GM12801 (cell line): ENCODE results near the gene MKNK2.

ENCODE experiments used
- TF ChIP-seq, protein P1 (sequence below): IDR thresholded peaks from one replicate; pipeline ENCODE4 v1.5.1; 2011; ENCODE audit warnings: control low read depth; ENCODE audit not compliant: insufficient read length; ENCODE audit errors: extremely low read depth

The MKNK2 gene

DNA sequence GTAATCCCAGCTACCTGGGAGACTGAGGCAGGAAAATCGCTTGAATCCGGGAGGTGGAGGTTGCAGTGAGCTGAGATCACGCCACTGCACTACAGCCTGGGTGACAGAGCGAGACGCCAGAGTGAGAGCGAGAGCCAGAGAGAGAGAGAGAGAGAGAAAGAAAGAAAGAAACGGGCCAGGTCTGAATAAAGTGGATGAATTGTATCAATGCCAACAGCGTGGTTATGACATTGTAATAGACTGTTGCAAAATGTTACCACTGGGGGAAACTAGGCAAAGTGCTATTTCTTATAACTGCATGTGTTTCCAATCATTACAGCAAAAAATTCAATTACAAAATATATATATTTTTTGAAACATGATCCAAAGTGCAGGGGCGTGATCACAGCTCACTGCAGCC is 23.7 kb downstream of the MKNK2 start:
- TF ChIP-seq, protein P1, sequence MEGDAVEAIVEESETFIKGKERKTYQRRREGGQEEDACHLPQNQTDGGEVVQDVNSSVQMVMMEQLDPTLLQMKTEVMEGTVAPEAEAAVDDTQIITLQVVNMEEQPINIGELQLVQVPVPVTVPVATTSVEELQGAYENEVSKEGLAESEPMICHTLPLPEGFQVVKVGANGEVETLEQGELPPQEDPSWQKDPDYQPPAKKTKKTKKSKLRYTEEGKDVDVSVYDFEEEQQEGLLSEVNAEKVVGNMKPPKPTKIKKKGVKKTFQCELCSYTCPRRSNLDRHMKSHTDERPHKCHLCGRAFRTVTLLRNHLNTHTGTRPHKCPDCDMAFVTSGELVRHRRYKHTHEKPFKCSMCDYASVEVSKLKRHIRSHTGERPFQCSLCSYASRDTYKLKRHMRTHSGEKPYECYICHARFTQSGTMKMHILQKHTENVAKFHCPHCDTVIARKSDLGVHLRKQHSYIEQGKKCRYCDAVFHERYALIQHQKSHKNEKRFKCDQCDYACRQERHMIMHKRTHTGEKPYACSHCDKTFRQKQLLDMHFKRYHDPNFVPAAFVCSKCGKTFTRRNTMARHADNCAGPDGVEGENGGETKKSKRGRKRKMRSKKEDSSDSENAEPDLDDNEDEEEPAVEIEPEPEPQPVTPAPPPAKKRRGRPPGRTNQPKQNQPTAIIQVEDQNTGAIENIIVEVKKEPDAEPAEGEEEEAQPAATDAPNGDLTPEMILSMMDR = no peak

- TF ChIP-seq, protein P1 = no peak
Measured at GRCh38 chr19:2026770-2027169, 24.3 kb downstream of the MKNK2 start.

GRCh38 chr19:2022289-2022688 is 28.8 kb downstream of the MKNK2 start:
- TF ChIP-seq, protein P1 = no peak

DNA sequence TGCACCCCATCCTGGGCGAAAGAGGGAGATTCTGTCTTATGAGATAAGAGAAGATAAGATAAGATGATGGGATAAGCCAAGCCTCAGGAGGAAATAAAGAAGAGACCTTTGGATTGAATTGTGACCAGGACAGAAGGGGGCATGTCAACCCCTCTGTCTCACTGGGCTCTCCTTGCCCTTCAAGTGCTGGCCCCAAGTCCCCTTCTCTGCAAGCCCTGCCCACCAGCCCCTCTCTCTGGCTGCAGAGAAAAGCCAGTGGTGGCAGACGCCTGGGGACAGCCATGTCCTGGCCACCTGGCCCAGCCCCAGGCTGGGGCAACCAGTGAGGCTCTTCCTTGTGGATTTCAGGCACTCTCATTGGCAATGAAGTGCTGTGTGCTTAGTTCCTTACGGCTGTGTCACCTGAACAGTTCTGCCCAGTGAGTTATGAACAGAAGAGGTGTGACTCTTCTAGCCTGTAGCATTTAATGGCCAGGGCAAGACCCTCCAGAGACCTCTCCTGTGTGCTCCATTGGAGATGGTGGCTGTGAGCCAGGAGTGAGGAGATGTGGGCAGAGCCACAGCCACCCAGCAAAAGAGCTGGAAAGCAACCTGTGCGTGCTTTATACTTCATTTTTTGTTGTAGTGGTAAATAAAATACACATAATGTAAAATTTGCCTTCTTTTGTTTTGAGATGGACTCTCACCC is 29.4 kb downstream of the MKNK2 start:
- TF ChIP-seq, protein P1 = no peak

DNA sequence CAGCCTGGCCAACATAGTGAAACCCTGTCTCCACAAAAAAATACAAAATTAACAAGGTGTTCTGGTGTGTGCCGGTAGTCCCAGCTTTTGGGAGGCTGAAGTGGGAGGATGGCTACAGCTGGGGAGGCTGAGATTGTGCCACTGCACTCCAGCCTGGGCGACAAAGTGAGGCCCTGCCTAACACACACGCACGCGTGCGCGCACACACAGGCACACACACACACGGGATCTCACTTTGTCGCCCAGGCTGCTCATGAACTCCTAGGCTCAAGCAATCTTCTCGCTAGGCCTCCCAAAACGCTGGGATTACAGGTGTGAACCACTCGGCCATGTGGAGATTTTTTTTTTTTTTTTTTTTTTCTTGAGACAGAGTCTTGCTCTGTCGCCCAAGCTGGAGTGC is 32.3 kb downstream of the MKNK2 start:
- TF ChIP-seq, protein P1 = no peak

DNA sequence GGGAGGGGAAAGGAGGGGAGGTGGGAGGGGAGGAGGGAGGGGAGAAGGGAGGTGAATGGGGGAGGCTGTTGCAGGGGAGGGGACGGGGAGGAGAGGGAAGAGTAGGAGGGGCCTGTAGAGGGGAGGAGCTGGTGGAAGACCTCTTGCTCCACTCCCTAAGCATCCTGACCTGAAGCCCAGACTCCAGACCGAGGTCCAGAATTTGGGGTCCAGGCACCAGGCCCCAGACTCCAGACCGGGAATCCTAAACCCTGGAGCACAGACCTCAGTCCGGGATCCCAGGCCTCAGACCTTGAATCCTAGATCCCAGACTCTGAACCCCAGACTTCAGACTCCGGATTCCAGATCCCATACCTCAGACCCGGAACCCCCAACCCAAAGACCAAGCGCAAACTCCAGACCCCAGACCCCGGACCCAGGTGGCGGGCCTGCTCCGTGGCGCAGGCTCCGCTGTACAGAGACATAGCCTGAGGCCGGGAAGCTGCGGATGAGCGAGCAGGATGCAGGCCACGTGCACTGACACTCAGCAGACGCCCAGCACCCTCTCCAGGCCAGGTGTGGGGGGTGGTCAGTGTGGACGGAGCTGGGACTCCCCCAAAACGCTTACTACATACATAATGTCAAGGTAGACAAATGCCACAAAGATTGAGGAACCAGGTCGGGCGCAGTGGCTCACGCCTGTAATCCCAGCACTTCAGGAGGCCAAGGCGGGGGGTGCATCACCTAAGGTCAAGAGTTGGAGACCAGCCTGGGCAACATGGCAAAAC is 34.8 kb downstream of the MKNK2 start:
- TF ChIP-seq, protein P1 = no peak

- TF ChIP-seq, protein P1 = no peak
Measured at GRCh38 chr19:2015608-2015950, 35.5 kb downstream of the MKNK2 start, which contains the start of gene BTBD2. BTBD2 (minus strand) TSS chr19:2015714; CDS start chr19:2015703, 11 bp downstream.
